ENCODE measurements around the gene OPRD1.

OPRD1 gene

DNA sequence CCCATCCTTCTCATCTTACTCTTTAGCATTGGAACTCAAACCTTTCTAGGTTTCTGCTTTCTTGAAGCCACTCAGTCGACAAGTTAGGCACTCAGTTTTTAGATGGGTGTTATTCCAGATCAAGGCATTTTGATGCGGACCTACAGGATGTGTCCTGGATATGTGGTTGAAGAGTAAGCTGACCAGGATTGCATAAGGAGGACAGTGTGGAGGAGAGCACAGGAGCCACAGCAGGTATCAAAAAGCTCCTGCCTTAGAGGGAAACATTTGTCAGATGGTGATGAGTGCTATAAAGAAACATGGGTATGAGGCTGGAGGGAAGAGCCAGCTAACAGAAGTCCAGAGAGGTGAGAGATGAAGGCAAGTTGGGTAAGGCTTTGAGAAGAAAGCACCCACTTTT, 33.9 kb upstream of the OPRD1 start:
- H3K4me3 ChIP-seq (ENCODE audit: low read length, poor library complexity, severe bottlenecking): no peak overlapping the region
- H4K20me1 ChIP-seq (ENCODE audit: insufficient read depth, low read length, poor library complexity, severe bottlenecking): no peaks in the 10 kb centered on the region
- H3K36me3 ChIP-seq (ENCODE audit: insufficient read depth, low read length): peaks cover 4% of the 10 kb centered on the region; the same call in 1 of the 2 replicates
- H2AFZ ChIP-seq (ENCODE audit: low read length): no peak overlapping the region
- no peaks in the 10 kb centered on the region for H3F3A ChIP-seq (ENCODE audit: low read depth)
- H3K9me2 ChIP-seq (replicated peaks; ENCODE audit: low read depth, low read length): no peaks in the 10 kb centered on the region
- H3K79me2 ChIP-seq (ENCODE audit: insufficient read depth, low read length): no peaks in the 10 kb centered on the region
- H3K27me3 ChIP-seq (ENCODE audit: insufficient read depth, low read length, poor library complexity, severe bottlenecking): no peaks in the 10 kb centered on the region
- no peak overlapping the region for H3K9ac ChIP-seq (ENCODE audit: low read depth, low read length, poor library complexity, severe bottlenecking)
- TF ChIP-seq EZH2phosphoT487 (IDR thresholded peaks at IDR 0.05; ENCODE audit: borderline replicate concordance) (no peak), CTCF (conservative IDR thresholded peaks at IDR 0.05; ENCODE audit: low read length) (no peak)
- no peaks in the 10 kb centered on the region for H3K9me3 ChIP-seq (ENCODE audit: insufficient read depth, low read depth, low read length)
- no peak overlapping the region for H3K4me2 ChIP-seq (ENCODE audit: low read depth, low read length, poor library complexity, severe bottlenecking)
- H3K4me1 ChIP-seq (ENCODE audit: insufficient read depth, low read length, poor library complexity, severe bottlenecking): no peaks in the 10 kb centered on the region

- TF ChIP-seq EZH2phosphoT487 (IDR thresholded peaks at IDR 0.05; ENCODE audit: borderline replicate concordance) (no peak), CTCF (conservative IDR thresholded peaks at IDR 0.05; ENCODE audit: low read length) (no peak)
Observed at GRCh38 chr1:28779751-28780408, 32.1 kb upstream of the OPRD1 start.

DNA sequence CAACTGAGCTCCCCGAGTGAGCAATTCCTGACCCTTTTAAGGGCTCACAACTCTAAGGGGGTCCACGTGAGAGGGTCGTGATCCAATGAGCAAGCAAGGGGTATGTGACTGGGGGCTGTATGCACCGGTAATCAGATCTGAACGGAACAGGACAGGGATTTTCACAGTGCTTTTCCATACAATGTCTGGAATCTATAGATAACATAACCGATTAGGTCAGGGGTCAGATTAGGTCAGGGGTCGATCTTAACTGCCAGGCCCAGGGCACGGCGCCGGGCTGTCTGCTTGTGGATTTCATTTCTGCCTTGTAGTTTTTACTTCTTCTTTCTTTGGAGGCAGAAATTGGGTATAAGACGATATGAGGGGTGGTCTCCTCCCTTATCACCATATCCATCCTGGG, 30.7 kb upstream of the OPRD1 start:
- no peaks in the 10 kb centered on the region for H3K4me1 ChIP-seq (ENCODE audit: insufficient read depth, low read length, poor library complexity, severe bottlenecking)
- H3K9me3 ChIP-seq (ENCODE audit: insufficient read depth, low read depth, low read length): no peaks in the 10 kb centered on the region
- no peak overlapping the region for H3K4me2 ChIP-seq (ENCODE audit: low read depth, low read length, poor library complexity, severe bottlenecking)
- H3K4me3 ChIP-seq (ENCODE audit: low read length, poor library complexity, severe bottlenecking): no peak overlapping the region
- H3K27me3 ChIP-seq (ENCODE audit: insufficient read depth, low read length, poor library complexity, severe bottlenecking): no peaks in the 10 kb centered on the region
- no peak overlapping the region for H3K9ac ChIP-seq (ENCODE audit: low read depth, low read length, poor library complexity, severe bottlenecking)
- no peaks in the 10 kb centered on the region for H3F3A ChIP-seq (ENCODE audit: low read depth)
- no peak for TF ChIP-seq EZH2phosphoT487 (IDR thresholded peaks at IDR 0.05; ENCODE audit: borderline replicate concordance)
- no peak for TF ChIP-seq CTCF (conservative IDR thresholded peaks at IDR 0.05; ENCODE audit: low read length)
- no peaks in the 10 kb centered on the region for H3K79me2 ChIP-seq (ENCODE audit: insufficient read depth, low read length)
- H2AFZ ChIP-seq (ENCODE audit: low read length): no peak overlapping the region
- H3K36me3 ChIP-seq (ENCODE audit: insufficient read depth, low read length): no peaks in the 10 kb centered on the region
- H3K9me2 ChIP-seq (replicated peaks; ENCODE audit: low read depth, low read length): no peaks in the 10 kb centered on the region
- H4K20me1 ChIP-seq (ENCODE audit: insufficient read depth, low read length, poor library complexity, severe bottlenecking): no peaks in the 10 kb centered on the region

More at GRCh38 chr1:28779751-28780408, 32.1 kb upstream of the OPRD1 start:
- no peaks in the 10 kb centered on the region; the same call in 1 of the 2 replicates for H3K36me3 ChIP-seq (ENCODE audit: insufficient read depth, low read length)
- no peak overlapping the region for H3K4me3 ChIP-seq (ENCODE audit: low read length, poor library complexity, severe bottlenecking)
- no peaks in the 10 kb centered on the region for H3F3A ChIP-seq (ENCODE audit: low read depth)
- no peaks in the 10 kb centered on the region for H3K4me1 ChIP-seq (ENCODE audit: insufficient read depth, low read length, poor library complexity, severe bottlenecking)
- no peaks in the 10 kb centered on the region for H4K20me1 ChIP-seq (ENCODE audit: insufficient read depth, low read length, poor library complexity, severe bottlenecking)
- no peaks in the 10 kb centered on the region for H3K9me2 ChIP-seq (replicated peaks; ENCODE audit: low read depth, low read length)
- no peaks in the 10 kb centered on the region for H3K79me2 ChIP-seq (ENCODE audit: insufficient read depth, low read length)
- H3K4me2 ChIP-seq (ENCODE audit: low read depth, low read length, poor library complexity, severe bottlenecking): no peak overlapping the region
- H3K9ac ChIP-seq (ENCODE audit: low read depth, low read length, poor library complexity, severe bottlenecking): no peak overlapping the region
- no peaks in the 10 kb centered on the region for H3K27me3 ChIP-seq (ENCODE audit: insufficient read depth, low read length, poor library complexity, severe bottlenecking)
- H2AFZ ChIP-seq (ENCODE audit: low read length): no peak overlapping the region
- H3K9me3 ChIP-seq (ENCODE audit: insufficient read depth, low read depth, low read length): no peaks in the 10 kb centered on the region

All from Loucy (cell line).